ENCODE results near the gene PRODH2. TPM values are rescaled to one million over a fixed set of nuclear protein-coding genes. Genes with fewer than 3 reads are reported as not detected.

PRODH2 gene
- total RNA-seq, 2 donors from 2014 or later, result 0.13 TPM; not detected in 1

- H3K4me3 Mint-ChIP-seq, result peak overlapping the region; percentile 43
- H3K9me3 Mint-ChIP-seq, result no peaks in the 10 kb centered on the region
- no peaks in the 10 kb centered on the region for H3K27me3 Mint-ChIP-seq
- ATAC-seq (replicated peaks), result no peak
- H3K4me1 Mint-ChIP-seq, result peaks cover 12% of the 10 kb centered on the region
- H3K36me3 Mint-ChIP-seq (ENCODE audit: low read depth), result peaks cover 12% of the 10 kb centered on the region
- H3K27ac Mint-ChIP-seq, result no peak overlapping the region
Observed at GRCh38 chr19:35754370-35755130, 58.1 kb downstream of the PRODH2 start.

GRCh38 chr19:35753634-35754369 lies 58.8 kb downstream of the PRODH2 start:
- H3K27ac Mint-ChIP-seq, result no peak overlapping the region
- ATAC-seq (replicated peaks), result no peak
- H3K4me1 Mint-ChIP-seq, result peaks cover 9% of the 10 kb centered on the region
- H3K27me3 Mint-ChIP-seq, result no peaks in the 10 kb centered on the region
- no peak overlapping the region for H3K4me3 Mint-ChIP-seq
- peaks cover 12% of the 10 kb centered on the region for H3K36me3 Mint-ChIP-seq (ENCODE audit: low read depth)
- no peaks in the 10 kb centered on the region for H3K9me3 Mint-ChIP-seq

GRCh38 chr19:35752746-35753350 lies 59.8 kb downstream of the PRODH2 start:
- Mint-ChIP-seq H3K9me3 (no peaks in the 10 kb centered on the region), H3K27ac (no peak overlapping the region), H3K36me3 (ENCODE audit: low read depth) (peaks cover 17% of the 10 kb centered on the region), H3K4me3 (no peak overlapping the region), H3K4me1 (peaks cover 9% of the 10 kb centered on the region), H3K27me3 (no peaks in the 10 kb centered on the region)
- ATAC-seq (replicated peaks), result no peak

- Mint-ChIP-seq H3K4me3 (no peak overlapping the region), H3K27me3 (no peaks in the 10 kb centered on the region), H3K4me1 (peaks cover 9% of the 10 kb centered on the region), H3K27ac (no peak overlapping the region), H3K36me3 (ENCODE audit: low read depth) (peaks cover 14% of the 10 kb centered on the region), H3K9me3 (no peaks in the 10 kb centered on the region)
- ATAC-seq (replicated peaks), result no peak
Observed at GRCh38 chr19:35751839-35752745, 60.6 kb downstream of the PRODH2 start.

- H3K4me1 Mint-ChIP-seq, result peaks cover 8% of the 10 kb centered on the region
- peaks cover 17% of the 10 kb centered on the region for H3K36me3 Mint-ChIP-seq (ENCODE audit: low read depth)
- no peaks in the 10 kb centered on the region for H3K27me3 Mint-ChIP-seq
- peak overlapping the region; percentile 27 for H3K4me3 Mint-ChIP-seq
- no peak for ATAC-seq (replicated peaks)
- peak overlapping the region; percentile 94 for H3K27ac Mint-ChIP-seq
- H3K9me3 Mint-ChIP-seq, result no peaks in the 10 kb centered on the region
Observed at GRCh38 chr19:35750167-35750566, 62.5 kb downstream of the PRODH2 start.

Other genes starting within 250 kb of the PRODH2 start
- gene ATP4A, start 249.2 kb downstream of the PRODH2 start, total RNA-seq, result not detected
- gene PMIS2, start 226.7 kb downstream of the PRODH2 start, total RNA-seq, result not detected
- gene HAUS5, start 200.1 kb downstream of the PRODH2 start, total RNA-seq, result 10 to 100 TPM; 32.0 to 37.2 TPM
- 10 to 100 TPM; 54.7 to 95.6 TPM for gene RBM42, start 183.8 kb downstream of the PRODH2 start, total RNA-seq
- gene ETV2, start 171.1 kb downstream of the PRODH2 start, total RNA-seq, result under 1 TPM; 0.61 to 0.99 TPM
- gene COX6B1, start 164.5 kb downstream of the PRODH2 start, total RNA-seq, result 100 to 1,000 TPM; 331 to 427 TPM
- 1 to 10 TPM in 1 of 2 donors, under 1 TPM in 1; 0.73 to 8.0 TPM for gene UPK1A, start 146.3 kb downstream of the PRODH2 start, total RNA-seq
- gene ZBTB32, start 108.3 kb downstream of the PRODH2 start, total RNA-seq, result 100 to 1,000 TPM; 138 to 217 TPM
- gene KMT2B, start 94.8 kb downstream of the PRODH2 start, total RNA-seq, result 100 to 1,000 TPM in 1 of 2 donors, 10 to 100 TPM in 1; 67.4 to 117 TPM
- gene IGFLR1, start 70.4 kb downstream of the PRODH2 start, total RNA-seq, result 100 to 1,000 TPM in 1 of 2 donors, 10 to 100 TPM in 1; 42.3 to 153 TPM
- 10 to 100 TPM; 17.8 to 21.6 TPM for gene U2AF1L4, start 67.4 kb downstream of the PRODH2 start, total RNA-seq
- gene PSENEN, start 67.2 kb downstream of the PRODH2 start, total RNA-seq, result 10 to 100 TPM; 34.0 to 51.2 TPM
- 10 to 100 TPM; 11.0 to 20.1 TPM for gene LIN37, start 64.3 kb downstream of the PRODH2 start, total RNA-seq
- gene HSPB6, start 55.8 kb downstream of the PRODH2 start, total RNA-seq, result not detected
- gene PROSER3, start 54.7 kb downstream of the PRODH2 start, total RNA-seq, result 10 to 100 TPM; 28.4 to 31.2 TPM
- gene ARHGAP33, start 37.3 kb downstream of the PRODH2 start, total RNA-seq, result 10 to 100 TPM; 40.3 to 71.7 TPM
- gene NPHS1, start 39.7 kb upstream of the PRODH2 start, total RNA-seq, result under 1 TPM in 1 of 2 donors, not detected in 1; 0.05 TPM
- 1 to 10 TPM; 1.0 to 1.4 TPM for gene KIRREL2, start 44.1 kb upstream of the PRODH2 start, total RNA-seq
- 1 to 10 TPM; 2.3 to 2.6 TPM for gene APLP1, start 55.7 kb upstream of the PRODH2 start, total RNA-seq
- 100 to 1,000 TPM in 1 of 2 donors, 10 to 100 TPM in 1; 35.8 to 113 TPM for gene NFKBID, start 87.7 kb upstream of the PRODH2 start, total RNA-seq
- 10 to 100 TPM; 45.5 to 47.6 TPM for gene HCST, start 89.7 kb upstream of the PRODH2 start, total RNA-seq
- not detected for gene TYROBP, start 95.5 kb upstream of the PRODH2 start, total RNA-seq
- gene LRFN3, start 123.5 kb upstream of the PRODH2 start, total RNA-seq, result 10 to 100 TPM in 1 of 2 donors, 1 to 10 TPM in 1; 9.8 to 15.1 TPM
- gene SDHAF1, start 182.3 kb upstream of the PRODH2 start, total RNA-seq, result 10 to 100 TPM; 17.5 to 26.0 TPM
- gene SYNE4, start 196.0 kb upstream of the PRODH2 start, total RNA-seq, result 1 to 10 TPM; 1.5 to 3.9 TPM
- gene ALKBH6, start 201.4 kb upstream of the PRODH2 start, total RNA-seq, result 10 to 100 TPM; 39.1 to 69.6 TPM
- 1 to 10 TPM in 1 of 2 donors, under 1 TPM in 1; 0.89 to 7.1 TPM for gene CLIP3, start 220.0 kb upstream of the PRODH2 start, total RNA-seq
- gene THAP8, start 241.4 kb upstream of the PRODH2 start, total RNA-seq, result 1 to 10 TPM; 2.3 to 7.9 TPM
- 10 to 100 TPM; 19.3 to 33.2 TPM for gene WDR62, start 242.1 kb upstream of the PRODH2 start, total RNA-seq

All from activated T-helper 17 cell treated with anti-CD3 and anti-CD28 coated beads, Interleukin-2, amount 50 U/mL, for 72 hours (primary cell).